Small intestine (tissue), 16 donors: ENCODE data around the gene OR52K1. TPM values are rescaled to one million over a fixed set of nuclear protein-coding genes. Genes with fewer than 3 reads are reported as not detected.

Experiments
- DNase-seq, 2 donors: peaks; one replicate each; pipeline versions ENCODE4 v3.0.0 to v3.0.0-alpha.2; 2013
- FAIRE-seq: peaks from 2 replicates; lab custom pipeline; 2012; peaks lifted over from hg19 to GRCh38; lab: Jason Lieb, UNC
- H3K27ac ChIP-seq, 3 donors: one replicate each; pipeline ENCODE4 v1.5.1; 2013; ENCODE audit warnings: low read length in 2 of 3, mild to moderate bottlenecking in 2 of 3, control low read depth in 1 of 3, inconsistent platforms in 1 of 3, low read depth in 1 of 3, moderate library complexity in 1 of 3
- H3K27me3 ChIP-seq, 3 donors: one replicate each; pipeline ENCODE4 v1.6.1; 2013; ENCODE audit warnings: low read length in 3 of 3, inconsistent platforms in 1 of 3; ENCODE audit not compliant: control insufficient read depth in 3 of 3, insufficient read depth in 3 of 3
- H3K36me3 ChIP-seq, 3 donors: one replicate each; pipeline ENCODE4 v1.6.1; 2013; ENCODE audit warnings: low read length in 3 of 3, inconsistent platforms in 1 of 3, low read depth in 1 of 3, mild to moderate bottlenecking in 1 of 3, moderate library complexity in 1 of 3; ENCODE audit not compliant: control insufficient read depth in 3 of 3, insufficient read depth in 2 of 3
- H3K4me1 ChIP-seq, 3 donors: one replicate each; pipeline ENCODE4 v1.6.1; 2013; ENCODE audit warnings: low read length in 2 of 3, inconsistent platforms in 1 of 3, low read depth in 1 of 3, mild to moderate bottlenecking in 1 of 3, moderate library complexity in 1 of 3; ENCODE audit not compliant: control insufficient read depth in 3 of 3, insufficient read depth in 2 of 3
- H3K4me3 ChIP-seq, 3 donors: one replicate each; pipeline ENCODE4 v1.5.1; 2013; ENCODE audit warnings: low read length in 3 of 3, control low read depth in 1 of 3, inconsistent platforms in 1 of 3, low read depth in 1 of 3, mild to moderate bottlenecking in 1 of 3, moderate library complexity in 1 of 3
- H3K9me3 ChIP-seq, 2 donors: one replicate each; pipeline ENCODE4 v1.6.1; 2013; ENCODE audit warnings: low read depth in 1 of 2, low read length in 1 of 2; ENCODE audit not compliant: control insufficient read depth in 2 of 2, insufficient read depth in 1 of 2
- WGBS, 3 donors: extraction: QIAGEN DNeasy Blood & Tissue Kit; methylation state at CpG; one replicate each; pipeline ENCODE4 v1.1.7; 2013; 5-methylcytosine and 5-hydroxymethylcytosine counted together
- long read RNA-seq, 10 donors: transcript quantifications; one replicate each; lab custom pipeline, GENCODE V29; 2026
- polyA plus RNA-seq, 4 donors: library from polyadenylated mRNA; stranded (reverse) in 3 of 4; unstranded in 1 of 4; fragments of 200-250 nt in 3 of 4; fragments of 120-200 nt in 1 of 4; gene quantifications; one replicate each; pipeline versions ENCODE4 v1.2.1 to v1.2.3, GENCODE V29; 2013
- donor health status: healthy with polysubstance abuse.
- donor health status: control.
- donor health status: control.
- donor health status: Bipolar disorder and iron deficiency.
- donor health status: healthy.

OR52K1 gene
- polyA plus RNA-seq = under 1 TPM in 1 of 4 donors, not detected in 3; 0.09 TPM
- long read RNA-seq, donor 1 = 0 reads
- long read RNA-seq, donor 2 = 0 reads
- long read RNA-seq, donor 3 = 0 reads
- long read RNA-seq, donor 4 = 0 reads
- long read RNA-seq, donor 5 = 0 reads
- long read RNA-seq, donor 6 = 0 reads
- long read RNA-seq, donor 7 = 0 reads
- long read RNA-seq, donor 8 = 0 reads
- long read RNA-seq, donor 9 = 0 reads
- long read RNA-seq, donor 10 = 0 reads

GRCh38 chr11:4482445-4482844 lies at the start of gene OR52K1:
TSS of gene OR52K1 (plus strand) at chr11:4482646. CDS start at chr11:4488901, 6,255 bp downstream.
- no peaks in the 10 kb centered on the region for H3K27me3 ChIP-seq
- H3K4me3 ChIP-seq = no peak within 1 kb of the TSS
- FAIRE-seq = no peak
- H3K4me1 ChIP-seq = no peaks in the 10 kb centered on the region
- no peaks in the 10 kb centered on the region for H3K9me3 ChIP-seq
- no peaks in the 10 kb centered on the region for H3K36me3 ChIP-seq
- no peak within 1 kb of the TSS for H3K27ac ChIP-seq
- DNase-seq = peak in 1 of 2 donors; percentile 21
- 53 to 57% (median 55%) methylated on average over 2 of the region's 2 CpGs for WGBS, 3 donors

GRCh38 chr11:4433856-4434255 lies 48.6 kb upstream of the OR52K1 start:
- Histone ChIP-seq H3K4me3 (no peak overlapping the region), H3K27me3 (peaks cover 0 to 2% (median 0%) of the 10 kb centered on the region in 3 donors), H3K27ac (no peak overlapping the region), H3K9me3 (no peaks in the 10 kb centered on the region), H3K4me1 (peaks cover 0 to 24% (median 4%) of the 10 kb centered on the region in 3 donors), H3K36me3 (no peaks in the 10 kb centered on the region)
- WGBS, 3 donors = 73 to 80% (median 79%) methylated on average over 2 of the region's 2 CpGs
- FAIRE-seq = no peak
- no peak for DNase-seq

GRCh38 chr11:4436411-4436810 lies 46.0 kb upstream of the OR52K1 start:
- no peak overlapping the region for H3K4me3 ChIP-seq
- no peaks in the 10 kb centered on the region for H3K9me3 ChIP-seq
- FAIRE-seq = no peak
- H3K4me1 ChIP-seq = peaks cover 0 to 6% (median 0%) of the 10 kb centered on the region in 3 donors
- H3K27ac ChIP-seq = no peak overlapping the region
- H3K36me3 ChIP-seq = no peaks in the 10 kb centered on the region
- H3K27me3 ChIP-seq = peaks cover 0 to 2% (median 0%) of the 10 kb centered on the region in 3 donors
- 64 to 83% (median 81%) methylated on average over 1 of the region's 1 CpG for WGBS, 3 donors
- no peak for DNase-seq

GRCh38 chr11:4441515-4441914 lies 40.9 kb upstream of the OR52K1 start:
- DNase-seq (no peak), FAIRE-seq (no peak)
- peaks cover 0 to 4% (median 0%) of the 10 kb centered on the region in 3 donors for H3K4me1 ChIP-seq
- 87 to 97% (median 94%) methylated on average over 3 of the region's 3 CpGs for WGBS, 3 donors
- no peaks in the 10 kb centered on the region for H3K9me3 ChIP-seq
- H3K4me3 ChIP-seq = no peak overlapping the region
- H3K27me3 ChIP-seq = no peaks in the 10 kb centered on the region
- no peak overlapping the region for H3K27ac ChIP-seq
- H3K36me3 ChIP-seq = no peaks in the 10 kb centered on the region

- no peak for FAIRE-seq
- 33 to 39% (median 37%) methylated on average over 3 of the region's 3 CpGs for WGBS, 3 donors
These were observed 39.1 kb upstream of the OR52K1 start for GRCh38 chr11:4443232-4443891.

GRCh38 chr11:4448995-4449394 lies 33.5 kb upstream of the OR52K1 start, which contains the start of gene OR52K2:
TSS of gene OR52K2 (plus strand) at chr11:4449295. CDS start at chr11:4449340, 45 bp downstream.
- peaks cover 0 to under 1% of the 10 kb centered on the region in 2 donors for H3K9me3 ChIP-seq
- no peak within 1 kb of the TSS for H3K27ac ChIP-seq
- H3K4me3 ChIP-seq = no peak within 1 kb of the TSS
- FAIRE-seq (no peak), DNase-seq (no peak)
- H3K36me3 ChIP-seq = no peaks in the 10 kb centered on the region
- H3K27me3 ChIP-seq = no peaks in the 10 kb centered on the region
- no peaks in the 10 kb centered on the region for H3K4me1 ChIP-seq

More at GRCh38 chr11:4443232-4443891, 39.1 kb upstream of the OR52K1 start:
- DNase-seq = peak in 1 of 2 donors; percentile 5
- Histone ChIP-seq H3K4me1 (peaks cover 0 to 4% (median 0%) of the 10 kb centered on the region in 3 donors), H3K27ac (no peak overlapping the region), H3K4me3 (no peak overlapping the region), H3K27me3 (no peaks in the 10 kb centered on the region), H3K36me3 (no peaks in the 10 kb centered on the region), H3K9me3 (no peaks in the 10 kb centered on the region)

GRCh38 chr11:4453118-4453517 lies 29.3 kb upstream of the OR52K1 start:
- FAIRE-seq (no peak), DNase-seq (no peak)
- peaks cover 0 to 10% of the 10 kb centered on the region in 2 donors for H3K9me3 ChIP-seq
- no peaks in the 10 kb centered on the region for H3K27me3 ChIP-seq
- no peak overlapping the region for H3K27ac ChIP-seq
- H3K4me1 ChIP-seq = peaks cover 0 to 1% (median 0%) of the 10 kb centered on the region in 3 donors
- H3K4me3 ChIP-seq = no peak overlapping the region
- no peaks in the 10 kb centered on the region for H3K36me3 ChIP-seq
- WGBS, 3 donors = 69 to 82% (median 79%) methylated on average over 3 of the region's 3 CpGs

GRCh38 chr11:4454021-4454420 lies 28.4 kb upstream of the OR52K1 start:
- DNase-seq (no peak), FAIRE-seq (no peak)
- Histone ChIP-seq H3K9me3 (peaks cover 0 to 10% of the 10 kb centered on the region in 2 donors), H3K4me1 (peaks cover 0 to 7% (median 0%) of the 10 kb centered on the region in 3 donors), H3K36me3 (no peaks in the 10 kb centered on the region), H3K27me3 (no peaks in the 10 kb centered on the region), H3K27ac (no peak overlapping the region), H3K4me3 (no peak overlapping the region)
